ENCODE measurements around the gene SPPL3.
"Not testable (repeated sequence)": the region's sequence is repeated elsewhere in the genome, so short reads cannot be mapped to it uniquely, and the experiment has no call there.

Gene SPPL3

DNA sequence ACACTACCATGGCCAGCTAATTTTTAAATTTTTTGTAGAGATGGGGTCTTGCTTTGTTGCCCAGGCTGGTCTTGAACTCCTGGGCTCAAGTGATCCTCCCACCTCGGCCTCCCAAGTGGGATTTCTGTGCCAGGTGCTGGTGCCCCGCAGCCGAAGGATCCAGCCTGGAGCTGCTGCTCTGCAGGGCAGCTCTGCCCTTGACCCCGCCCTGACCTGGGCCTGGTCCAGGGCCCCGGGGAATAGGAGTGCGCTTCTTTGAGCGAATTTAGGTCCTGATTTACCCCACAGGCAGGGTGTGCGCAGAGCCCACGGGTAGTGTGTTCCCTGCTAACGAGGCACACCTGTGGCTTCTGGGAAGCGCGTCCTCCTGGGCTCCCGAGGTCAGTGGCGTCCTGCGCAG, 163.3 kb downstream of the SPPL3 start:
- no peak for DNase-seq

DNA sequence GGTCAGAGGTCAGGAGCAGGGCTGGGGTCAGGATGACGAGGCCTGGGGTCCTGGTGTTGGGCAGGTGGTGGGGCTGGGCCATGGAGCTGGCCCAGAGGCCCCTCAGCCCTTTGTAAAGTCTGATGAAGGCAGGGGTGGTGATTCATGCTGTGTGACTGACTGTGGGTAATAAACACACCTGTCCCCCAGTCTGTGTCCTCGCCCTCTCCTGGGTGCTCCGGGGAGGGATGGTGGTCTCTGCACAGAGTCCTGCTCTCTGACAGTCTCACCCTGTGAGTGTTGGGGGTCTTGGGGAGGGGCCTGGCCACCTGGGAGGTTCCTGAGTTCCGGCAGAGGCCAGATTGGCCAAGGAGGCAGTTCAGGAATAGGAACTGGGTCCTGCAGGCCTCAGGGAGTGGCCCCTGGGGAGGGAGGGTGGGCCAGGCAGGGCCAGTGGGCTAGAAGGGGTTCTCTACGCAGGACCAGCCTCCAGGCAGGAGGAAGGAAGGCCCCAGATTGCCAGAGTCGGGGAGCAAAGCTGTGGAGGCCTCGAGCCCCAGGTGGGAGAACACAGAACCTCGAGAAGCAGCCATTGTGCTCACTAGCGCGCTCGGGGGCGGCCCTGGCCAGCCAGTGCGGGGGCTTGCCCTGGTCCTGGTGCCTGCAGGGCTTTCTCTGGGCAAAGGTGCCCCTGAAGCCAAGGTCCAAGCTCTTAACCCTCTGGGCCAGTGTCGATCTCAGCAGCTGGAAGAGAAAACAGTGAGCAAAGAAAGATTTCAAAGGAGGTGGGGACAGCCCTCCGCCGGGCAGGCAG, 164.1 kb downstream of the SPPL3 start:
- DNase-seq: no peak

DNA sequence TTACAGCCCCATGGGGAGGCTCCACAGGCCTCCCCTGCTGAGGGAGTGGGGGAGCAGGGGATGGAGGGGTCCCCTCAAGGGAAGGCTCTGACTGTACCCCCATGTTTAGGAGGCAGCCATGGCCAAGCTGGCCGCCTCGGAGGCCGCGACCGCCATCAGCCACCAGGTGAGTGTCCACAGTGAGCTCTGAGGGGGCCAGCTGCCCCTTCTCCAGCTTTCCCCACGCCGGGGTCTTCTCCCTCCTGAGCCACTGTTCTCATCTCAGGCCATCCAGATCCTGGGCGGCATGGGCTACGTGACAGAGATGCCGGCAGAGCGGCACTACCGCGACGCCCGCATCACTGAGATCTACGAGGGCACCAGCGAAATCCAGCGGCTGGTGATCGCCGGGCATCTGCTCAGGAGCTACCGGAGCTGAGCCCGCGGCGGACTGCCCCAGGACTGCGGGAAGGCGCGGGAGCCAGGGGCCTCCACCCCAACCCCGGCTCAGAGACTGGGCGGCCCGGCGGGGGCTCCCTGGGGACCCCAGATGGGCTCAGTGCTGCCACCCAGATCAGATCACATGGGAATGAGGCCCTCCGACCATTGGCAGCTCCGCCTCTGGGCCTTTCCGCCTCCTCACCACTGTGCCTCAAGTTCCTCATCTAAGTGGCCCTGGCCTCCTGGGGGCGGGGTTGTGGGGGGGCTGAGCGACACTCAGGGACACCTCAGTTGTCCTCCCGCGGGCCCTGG, 165.0 kb downstream of the SPPL3 start:
- no peak for DNase-seq

DNA sequence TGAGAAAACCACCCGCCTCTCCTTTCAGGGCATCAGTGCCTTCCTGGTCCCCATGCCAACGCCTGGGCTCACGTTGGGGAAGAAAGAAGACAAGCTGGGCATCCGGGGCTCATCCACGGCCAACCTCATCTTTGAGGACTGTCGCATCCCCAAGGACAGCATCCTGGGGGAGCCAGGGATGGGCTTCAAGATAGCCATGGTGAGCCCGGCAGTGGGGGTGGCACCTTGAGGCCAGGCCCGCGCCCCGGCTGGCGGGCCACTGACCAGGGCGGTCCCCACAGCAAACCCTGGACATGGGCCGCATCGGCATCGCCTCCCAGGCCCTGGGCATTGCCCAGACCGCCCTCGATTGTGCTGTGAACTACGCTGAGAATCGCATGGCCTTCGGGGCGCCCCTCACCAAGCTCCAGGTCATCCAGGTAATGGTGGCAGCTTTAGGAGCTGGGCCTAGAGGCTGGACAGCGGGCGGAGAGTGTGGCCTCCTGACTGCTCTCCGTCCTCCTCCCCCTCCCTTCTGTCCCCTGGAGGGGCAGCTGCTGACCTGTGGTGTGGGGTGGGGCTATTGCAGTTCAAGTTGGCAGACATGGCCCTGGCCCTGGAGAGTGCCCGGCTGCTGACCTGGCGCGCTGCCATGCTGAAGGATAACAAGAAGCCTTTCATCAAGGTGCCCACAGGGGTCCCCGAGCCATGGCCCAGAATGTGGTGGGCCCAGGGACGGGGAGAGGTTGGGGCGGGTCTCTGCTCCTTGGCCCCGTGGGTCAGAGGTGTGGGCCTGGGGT, 165.7 kb downstream of the SPPL3 start:
- DNase-seq: no peak

DNA sequence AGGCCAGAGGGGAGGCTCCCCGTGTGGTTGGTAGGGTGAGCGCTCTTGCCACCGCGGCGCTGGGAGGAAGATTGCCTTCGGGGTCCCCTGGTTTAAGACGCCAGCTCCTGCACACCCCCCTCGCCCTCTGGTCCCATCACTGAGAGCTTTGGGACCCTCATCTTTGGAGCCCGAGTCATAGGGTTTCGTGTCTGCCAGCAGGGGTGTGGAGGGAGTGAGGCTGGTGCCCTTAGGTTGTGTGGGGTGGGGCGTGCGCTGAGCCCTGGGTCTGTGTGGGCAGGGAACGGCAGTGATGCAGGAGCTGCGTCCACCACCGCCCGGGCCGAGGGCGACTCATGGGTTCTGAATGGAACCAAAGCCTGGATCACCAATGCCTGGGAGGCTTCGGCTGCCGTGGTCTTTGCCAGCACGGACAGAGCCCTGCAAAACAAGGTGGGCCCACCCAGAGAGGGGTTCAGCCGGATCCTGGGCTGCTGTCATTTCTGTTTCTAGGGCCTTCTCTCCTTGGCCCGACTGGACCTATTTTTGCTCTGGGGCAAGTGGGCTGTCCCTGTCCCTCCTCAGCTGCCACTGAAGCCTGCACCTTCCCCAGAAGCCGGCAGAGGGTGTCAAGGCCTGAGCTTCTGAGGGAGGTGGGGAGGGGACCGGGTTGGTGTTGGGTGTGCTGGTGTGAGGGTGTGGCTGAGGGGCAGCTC, 166.5 kb downstream of the SPPL3 start:
- DNase-seq: no peak

DNA sequence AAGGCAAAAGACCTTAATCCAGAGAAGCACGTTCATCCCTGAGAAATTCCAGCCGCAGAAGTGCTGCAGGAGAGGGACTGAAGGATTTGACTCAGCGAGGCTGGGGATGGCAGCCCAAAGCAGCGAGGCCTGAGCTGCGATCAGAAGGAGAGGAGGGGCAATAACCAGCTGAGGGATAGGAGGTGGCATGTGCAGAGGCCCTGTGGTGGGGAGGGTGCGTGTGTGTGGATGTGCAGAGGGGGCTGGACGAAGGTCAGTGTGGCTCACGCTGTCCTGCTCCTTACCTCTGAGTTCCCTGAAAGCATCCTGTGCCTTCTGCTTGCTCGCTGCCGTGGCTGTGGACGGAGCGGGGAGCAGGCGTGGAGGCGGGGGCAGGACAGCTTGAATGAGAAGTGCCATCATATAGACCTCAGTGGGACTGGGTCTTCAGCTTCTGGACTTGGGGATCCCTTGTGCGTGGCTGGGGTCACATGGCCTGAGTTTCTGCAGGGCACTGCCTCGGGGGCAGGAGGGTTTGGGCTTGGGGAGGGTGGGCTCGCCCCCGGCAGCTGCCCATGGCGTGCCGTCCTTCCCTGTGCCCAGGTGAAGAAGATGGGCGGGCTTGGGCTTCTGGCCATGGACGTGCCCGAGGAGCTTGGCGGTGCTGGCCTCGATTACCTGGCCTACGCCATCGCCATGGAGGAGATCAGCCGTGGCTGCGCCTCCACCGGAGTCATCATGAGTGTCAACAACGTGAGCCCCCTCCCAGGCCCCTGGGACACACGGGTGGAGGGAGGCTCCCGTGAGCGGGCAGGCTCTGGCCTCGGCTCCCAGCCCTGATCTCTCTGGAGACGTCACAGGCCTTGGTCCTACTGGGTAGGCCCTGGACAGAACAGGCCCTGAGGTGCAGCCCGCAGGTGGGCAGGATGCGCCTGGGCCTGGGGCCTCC, 167.5 kb downstream of the SPPL3 start:
- DNase-seq: no peak

DNA sequence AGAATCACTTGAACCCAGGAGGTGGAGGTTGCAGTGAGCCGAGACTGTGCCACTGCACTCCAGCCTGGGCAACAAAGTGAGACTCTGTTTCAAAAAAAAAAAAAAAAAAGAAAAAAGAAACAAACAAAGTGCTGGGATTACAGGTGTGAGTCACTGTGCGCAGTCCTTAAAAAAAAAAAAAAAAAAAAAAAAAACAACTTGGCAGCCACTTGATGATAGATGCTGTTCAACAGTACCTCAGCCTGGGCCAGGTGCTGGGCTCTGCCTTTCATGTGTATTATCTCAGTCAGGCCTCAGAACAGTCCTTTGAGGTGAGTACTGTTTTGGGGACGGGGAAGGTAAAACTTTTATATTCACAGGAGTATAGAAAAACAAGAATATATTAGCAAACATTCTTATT, 169.0 kb downstream of the SPPL3 start:
- DNase-seq: no peak

DNA sequence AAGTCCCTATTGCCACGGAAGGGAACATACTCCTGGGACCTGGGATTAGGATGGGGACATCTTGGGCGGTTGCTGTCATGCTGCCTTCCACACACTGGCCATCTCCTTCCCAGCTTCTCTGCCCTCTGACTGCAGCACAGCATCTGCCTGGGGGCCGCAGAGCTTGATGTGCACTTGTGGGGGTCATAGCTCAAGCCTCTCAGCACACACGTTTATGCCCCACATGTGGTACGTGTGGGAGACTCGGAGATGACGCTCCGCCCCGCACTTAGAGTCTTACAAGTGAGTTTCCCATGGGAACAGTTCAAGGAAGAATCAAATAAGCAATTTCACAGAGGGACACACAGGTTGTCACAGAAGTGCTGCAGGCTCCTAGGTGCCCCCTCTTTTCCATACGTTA, 169.9 kb downstream of the SPPL3 start:
- DNase-seq: no peak

DNA sequence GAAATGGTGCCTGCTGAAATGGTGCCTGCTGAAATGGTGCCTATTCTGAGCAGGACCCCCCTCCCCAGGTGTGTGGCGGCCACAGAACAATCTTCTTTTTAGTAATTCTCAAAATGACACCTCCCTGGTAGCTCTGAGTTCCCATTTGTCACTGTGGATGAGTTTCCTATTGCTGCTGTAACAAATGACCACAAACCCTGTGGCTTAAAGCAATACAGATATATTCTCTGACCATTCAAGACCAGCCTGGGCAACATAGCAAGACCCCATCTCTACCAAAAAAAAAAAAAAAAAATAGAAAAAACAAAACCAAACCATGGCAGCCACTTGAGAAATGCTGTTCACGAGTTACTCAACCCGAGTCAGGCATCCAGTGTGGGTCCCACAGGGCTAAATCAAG, 170.6 kb downstream of the SPPL3 start:
- no peak for DNase-seq

DNA sequence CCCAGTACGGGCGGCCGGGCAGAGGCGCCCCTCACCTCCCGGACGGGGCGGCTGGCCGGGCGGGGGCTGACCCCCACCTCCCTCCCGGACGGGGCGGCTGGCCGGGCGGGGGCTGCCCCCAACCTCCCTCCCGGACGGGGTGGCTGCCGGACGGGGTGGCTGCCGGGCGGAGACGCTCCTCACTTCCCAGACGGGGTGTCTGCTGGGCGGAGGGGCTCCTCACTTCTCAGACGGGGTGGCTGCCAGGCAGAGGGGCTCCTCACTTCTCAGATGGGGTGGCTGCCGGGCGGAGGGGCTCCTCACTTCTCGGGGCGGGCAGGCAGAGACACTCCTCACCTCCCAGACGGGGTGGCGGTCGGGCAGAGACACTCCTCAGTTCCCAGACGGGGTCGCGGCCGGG, 172.0 kb downstream of the SPPL3 start:
- not testable (repeated sequence) for DNase-seq

DNA sequence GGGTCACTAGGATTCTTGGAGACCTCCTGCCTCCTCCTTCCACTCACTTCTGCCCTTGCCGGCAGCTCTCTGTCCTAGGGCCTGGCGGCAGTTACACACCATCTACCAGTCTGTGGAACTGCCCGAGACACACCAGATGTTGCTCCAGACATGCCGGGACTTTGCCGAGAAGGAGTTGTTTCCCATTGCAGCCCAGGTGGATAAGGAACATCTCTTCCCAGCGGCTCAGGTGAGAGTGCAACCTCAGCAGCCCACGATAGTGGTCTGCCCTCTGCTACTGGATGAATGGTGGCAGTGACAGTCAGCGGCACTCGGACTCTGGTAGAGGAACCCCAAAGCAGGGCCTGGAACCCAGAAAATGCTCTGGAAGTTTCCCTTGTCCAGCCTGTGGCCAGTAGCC, 177.2 kb downstream of the SPPL3 start:
- no peak for DNase-seq

DNA sequence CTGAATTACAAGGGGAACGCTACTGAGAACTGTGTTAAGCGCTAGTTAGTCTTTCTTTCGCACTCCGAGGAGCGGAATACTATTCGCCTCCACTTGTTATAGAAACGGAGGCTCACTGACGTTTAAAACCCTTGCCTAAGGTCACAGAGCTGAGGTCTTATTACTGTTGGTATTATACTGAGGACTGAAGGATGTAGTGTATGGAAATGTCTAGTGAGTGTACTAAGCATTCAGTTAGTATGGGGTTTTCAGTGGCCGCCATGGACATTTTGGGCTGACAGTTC, 177.7 kb downstream of the SPPL3 start:
- no peak for DNase-seq

DNA sequence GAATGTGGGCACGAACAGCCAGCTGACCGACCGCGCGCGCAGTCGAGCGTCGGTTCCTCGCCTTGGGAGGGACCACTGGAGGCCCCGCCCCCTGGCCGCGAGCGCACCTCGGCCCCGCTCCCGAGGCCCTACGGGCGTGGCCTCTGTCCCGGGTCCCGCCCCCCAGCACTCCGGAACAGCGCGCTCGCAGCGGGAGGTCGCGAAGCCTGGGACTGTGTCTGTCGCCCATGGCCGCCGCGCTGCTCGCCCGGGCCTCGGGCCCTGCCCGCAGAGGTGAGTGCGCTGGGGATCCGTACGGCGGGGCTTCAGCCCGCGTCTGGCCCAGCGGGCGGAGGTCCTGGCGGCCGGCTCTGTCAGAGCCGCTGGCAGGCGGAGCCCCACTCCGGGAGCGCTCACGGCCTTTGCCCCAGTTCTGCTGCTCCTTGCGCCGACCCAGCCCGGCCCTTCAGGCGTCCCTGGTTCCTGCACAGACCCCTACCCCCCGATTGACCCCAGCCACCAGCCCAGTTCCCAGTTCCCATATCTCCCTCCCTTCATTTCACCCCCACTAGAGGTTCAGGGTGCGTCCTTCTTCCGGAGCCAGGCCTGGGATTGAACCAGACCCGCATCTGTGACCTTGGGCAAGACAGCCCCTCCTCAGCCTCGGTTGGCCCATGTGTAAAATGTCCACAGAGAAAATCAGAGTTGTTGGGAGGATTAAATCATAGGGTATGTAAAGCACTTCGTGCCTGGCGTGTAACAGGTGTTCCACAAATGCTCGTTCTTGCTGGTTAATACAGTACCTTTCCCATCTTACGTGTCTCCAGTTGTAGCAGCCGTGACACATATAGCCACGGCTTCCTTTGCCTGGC, 178.3 kb downstream of the SPPL3 start, which contains the start of gene ACADS:
TSS of gene ACADS (plus strand) at position 168 of the 851 bp plus-strand sequence. CDS start at position 228, 60 bp downstream.
- DNase-seq: peak; percentile 61

DNA sequence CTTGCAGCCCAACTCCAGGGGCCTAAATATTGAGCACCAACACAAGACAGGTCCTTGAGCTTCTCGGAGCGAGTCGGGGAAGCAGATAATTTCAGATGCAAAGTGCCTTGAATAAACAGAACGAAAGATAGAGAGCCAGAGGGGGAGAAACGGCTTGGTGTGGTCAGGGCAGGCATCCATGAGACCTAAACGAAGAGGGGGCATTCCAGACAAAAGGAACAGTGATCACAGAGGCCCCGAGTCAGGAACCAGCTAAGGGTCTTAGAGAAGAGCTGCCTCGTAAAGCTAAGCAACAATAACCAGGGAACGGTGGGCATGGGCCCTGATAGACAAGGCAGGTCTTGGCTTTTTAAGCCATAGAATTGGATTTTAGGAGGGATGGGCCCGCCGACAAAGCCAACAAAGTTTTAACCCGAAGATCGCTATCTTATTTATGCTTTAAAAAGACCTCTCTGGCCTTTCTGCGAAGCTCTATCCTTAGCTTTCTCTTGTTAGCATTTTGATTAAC, 179.0 kb downstream of the SPPL3 start:
- no peak for DNase-seq

DNA sequence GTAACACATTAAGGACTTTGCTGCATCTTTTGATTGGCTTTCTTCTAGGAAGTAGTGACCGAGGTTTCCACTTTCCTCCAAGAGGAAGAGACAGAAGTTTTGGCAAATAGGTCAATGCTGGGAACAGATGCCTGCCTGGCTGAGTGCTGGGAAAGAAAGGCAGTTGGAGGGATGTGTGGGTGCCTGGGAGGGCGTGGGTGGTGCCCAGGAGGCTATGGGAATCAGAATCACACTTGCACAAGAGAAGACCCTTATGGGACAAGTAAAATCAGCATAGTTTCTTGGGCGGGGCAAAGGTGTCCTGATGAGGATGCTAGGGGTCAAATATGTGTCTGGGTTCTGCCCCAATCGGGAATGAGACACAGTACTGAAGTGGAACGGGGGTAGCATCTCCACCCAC, 179.4 kb downstream of the SPPL3 start:
- DNase-seq: no peak

DNA sequence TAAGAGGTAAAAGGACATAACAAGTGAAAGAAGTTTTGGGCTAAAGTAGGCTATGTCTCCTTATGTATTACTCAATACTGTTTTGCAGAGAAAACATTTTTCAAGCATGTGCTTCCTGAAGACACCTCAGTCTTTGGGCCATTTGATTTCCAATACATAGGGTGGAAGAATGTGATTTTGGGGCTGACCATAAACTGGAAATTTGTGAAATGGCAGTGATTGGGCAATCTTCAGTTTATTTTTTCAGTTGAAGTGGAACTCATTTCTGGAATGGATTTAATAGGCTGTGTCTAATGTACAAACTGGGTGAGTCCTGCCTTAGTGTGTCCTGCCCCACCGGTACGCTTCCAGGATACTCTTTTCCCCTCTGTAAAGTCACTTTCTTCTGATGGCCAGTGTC, 181.4 kb downstream of the SPPL3 start:
- DNase-seq: no peak

DNA sequence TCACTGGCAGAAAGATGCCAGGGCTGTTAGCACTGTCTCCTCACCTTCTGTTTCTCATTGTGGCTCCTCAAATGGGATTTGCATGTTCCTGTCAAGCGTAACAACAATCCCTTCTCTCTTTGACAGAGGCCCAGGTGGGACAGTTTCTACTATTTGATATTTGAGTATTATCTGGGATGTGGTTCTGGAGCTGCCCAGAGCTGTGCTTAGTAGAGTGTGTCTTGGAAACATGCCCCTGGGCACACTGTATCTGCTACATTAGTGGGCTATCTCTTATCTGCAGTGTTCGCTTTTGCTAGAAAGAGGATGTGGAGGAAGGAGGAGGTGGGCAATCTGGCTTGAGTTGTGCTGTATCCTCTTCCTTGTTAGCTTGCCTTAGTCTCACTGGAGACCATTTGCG, 182.3 kb downstream of the SPPL3 start:
- DNase-seq: no peak

DNA sequence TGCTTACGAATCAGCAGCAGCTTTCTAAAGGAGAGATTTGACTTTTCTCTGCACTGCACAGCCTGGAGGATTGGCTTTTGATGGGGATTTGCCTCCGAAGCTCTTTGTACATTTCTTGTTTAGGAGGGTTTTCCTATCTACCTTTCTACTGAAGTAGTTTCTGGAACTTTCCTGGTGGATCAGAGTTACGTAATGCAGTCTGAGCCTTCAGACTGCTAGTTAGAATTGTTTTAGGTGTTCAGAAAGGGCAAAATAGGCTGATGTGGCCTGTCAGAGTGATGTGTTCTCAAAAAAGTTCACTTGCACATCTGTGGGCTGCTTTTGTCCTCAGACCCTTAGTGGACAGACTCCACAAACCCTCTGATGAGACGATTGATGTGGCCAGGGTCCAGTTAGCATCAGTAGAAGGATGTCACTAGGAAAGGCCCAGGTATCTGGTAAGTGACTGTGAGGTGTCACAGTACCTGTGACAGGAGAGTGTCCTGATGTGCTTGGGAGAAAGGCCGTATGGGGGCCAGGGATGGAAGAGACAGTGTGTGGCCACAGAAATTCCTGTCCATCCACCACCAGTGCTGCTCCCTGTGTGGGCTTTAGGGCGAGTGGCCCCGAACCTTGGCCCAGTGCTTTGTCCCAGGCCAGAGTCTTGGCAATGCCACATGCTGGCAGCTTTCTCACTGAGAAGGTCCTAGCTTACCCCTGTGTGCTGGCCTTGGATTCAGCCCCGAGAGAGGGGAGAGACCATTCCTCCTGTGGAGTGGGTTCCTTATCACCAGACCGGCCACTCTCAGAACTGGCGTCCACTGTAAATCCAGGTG, 183.0 kb downstream of the SPPL3 start:
- DNase-seq: no peak

DNA sequence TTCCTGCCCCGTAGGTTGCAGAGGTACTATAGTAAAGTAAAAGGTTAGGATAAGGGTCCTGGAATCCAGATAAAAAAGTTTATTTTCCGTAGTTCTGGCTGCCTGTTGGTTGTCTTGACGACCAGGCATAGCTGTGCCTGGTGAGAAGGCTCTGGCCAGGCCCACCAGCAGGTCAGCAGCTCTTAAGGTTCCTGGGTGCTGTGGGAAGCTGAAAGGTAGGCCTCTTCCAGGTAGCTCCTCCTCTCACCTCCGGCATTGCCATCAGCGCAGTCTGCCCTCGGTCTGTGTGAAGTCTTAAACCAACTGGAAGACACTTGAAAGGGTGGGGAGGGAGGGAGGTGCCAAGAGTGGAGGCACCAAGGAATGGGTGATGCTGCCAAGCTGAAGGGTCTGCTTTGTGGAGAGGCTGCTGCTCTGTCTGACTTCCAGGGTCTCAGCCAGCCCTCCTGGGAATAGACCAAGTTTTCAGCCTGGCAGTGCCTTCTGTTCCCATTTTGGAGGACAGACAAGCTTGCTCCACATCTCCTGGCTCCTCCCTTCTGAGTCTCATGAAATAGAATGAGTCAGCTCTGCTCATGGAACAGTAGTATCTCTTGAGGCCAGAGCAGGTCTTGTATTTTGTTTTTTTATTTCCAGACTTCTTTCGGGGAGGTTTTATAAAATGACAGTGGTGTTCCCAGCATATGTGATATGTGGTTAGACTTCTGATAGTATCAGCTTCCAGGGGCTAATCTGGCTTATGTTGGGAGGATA, 183.7 kb downstream of the SPPL3 start:
- DNase-seq: no peak
